ENCODE results near the gene NAGK. TPM values are rescaled to one million over a fixed set of nuclear protein-coding genes. Genes with fewer than 3 reads are reported as not detected.

The NAGK gene
- total and polyA plus RNA-seq, 2 donors (not counting 3 experiments of a cell fraction or from before 2014, with no cell fraction given): 130 to 184 TPM

DNA sequence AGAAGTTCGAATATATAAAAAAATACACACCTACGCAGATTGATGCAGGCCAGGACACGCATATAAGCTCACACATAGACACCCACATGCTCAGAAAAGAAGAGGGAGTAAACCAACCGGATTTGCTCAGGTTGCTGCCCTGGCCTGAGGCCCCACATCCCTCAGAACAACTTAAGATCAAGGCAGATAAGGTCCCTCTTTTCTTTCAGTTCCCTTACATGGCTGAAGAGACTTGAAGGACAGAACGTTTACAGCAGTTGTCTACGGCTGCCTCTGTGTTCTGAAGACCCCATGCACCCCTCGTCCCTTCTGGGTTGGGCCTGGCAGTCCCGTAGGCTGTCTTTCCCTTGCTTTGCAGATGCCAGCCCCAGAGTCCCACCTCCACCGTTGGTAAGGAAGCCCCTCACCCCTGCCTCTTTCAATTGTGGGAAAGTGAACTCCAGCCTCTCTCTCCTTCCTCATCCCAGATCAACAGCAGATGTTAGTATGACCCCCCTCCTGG, 4.3 kb upstream of the NAGK start:
- dilution Hi-C loops (cut with MboI; ENCODE audit: extremely low pct_ligation_motif_present, low sequenced_read_pairs): no loop called here
- CTCF ChIA-PET: no interaction called here

DNA sequence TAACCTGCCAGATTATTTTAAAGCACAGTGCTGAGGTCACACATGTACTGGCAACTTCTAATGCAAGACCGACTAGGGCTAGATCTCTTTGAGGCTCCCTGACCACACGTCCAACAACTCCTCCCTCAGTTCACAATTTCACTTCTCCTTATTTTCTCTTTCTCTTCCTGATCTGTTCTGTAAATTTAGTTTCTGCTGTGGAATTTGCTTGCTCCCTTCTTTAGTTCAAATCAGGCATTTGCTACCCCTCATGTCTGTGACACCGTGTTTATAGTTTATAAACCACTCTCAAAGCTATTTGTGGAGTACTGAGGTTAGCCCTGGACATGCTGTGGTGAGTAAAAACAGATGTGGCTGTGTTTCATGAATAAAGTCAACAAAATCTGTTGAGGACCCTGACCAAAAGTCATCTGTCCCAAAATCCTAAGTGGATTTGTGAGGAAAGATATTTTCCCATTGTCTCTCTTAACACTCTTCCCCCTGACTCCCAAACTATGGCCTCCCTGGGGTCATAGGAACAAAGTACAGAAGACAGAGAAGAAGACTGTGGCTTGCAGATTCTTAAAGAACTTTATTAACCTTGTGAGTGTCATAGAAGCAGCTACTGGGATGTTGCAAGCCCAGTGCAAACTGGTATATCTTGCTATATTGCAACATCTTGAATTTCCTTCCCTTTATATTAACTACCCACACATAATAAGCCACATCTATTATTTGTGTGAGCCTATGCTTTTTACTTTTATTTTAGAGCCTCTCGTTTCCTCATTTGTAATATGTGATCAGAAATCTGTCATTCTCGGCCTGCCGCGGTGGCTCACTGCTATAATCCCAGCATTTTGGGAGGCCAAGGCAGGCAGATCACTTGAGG, 3.5 kb upstream of the NAGK start:
- Histone ChIP-seq H3K4me3 (replicated peaks in 1 of 3; ENCODE audit: insufficient read depth in 1 of 3, low read depth in 1 of 3, low read length in 3 of 3) (no peak overlapping the region), H3K27me3 (ENCODE audit: control insufficient read depth in 2 of 2, insufficient read depth in 2 of 2, low read length in 2 of 2) (peaks cover 11 to 19% of the 10 kb centered on the region in 2 experiments), H3K9ac (replicated peaks; ENCODE audit: extremely low read depth, insufficient read depth, low read length) (no peak overlapping the region), H3K4me2 (ENCODE audit: insufficient read depth, low read length) (no peak overlapping the region), H3K4me1 (ENCODE audit: control insufficient read depth, extremely low read depth, insufficient read depth, low read length) (peaks cover 14% of the 10 kb centered on the region), H3K27ac (ENCODE audit: insufficient read depth, low read depth, low read length) (no peak overlapping the region), H4K20me1 (replicated peaks; ENCODE audit: control insufficient read depth, extremely low read depth, insufficient read depth, low read length) (no peaks in the 10 kb centered on the region), H3K36me3 (ENCODE audit: control insufficient read depth in 2 of 2, extremely low read depth in 1 of 2, insufficient read depth in 2 of 2, low read length in 2 of 2) (no peaks in the 10 kb centered on the region), H2AFZ (ENCODE audit: low read depth, low read length) (no peak overlapping the region), H3K9me1 (replicated peaks; ENCODE audit: control insufficient read depth, extremely low read depth, insufficient read depth, low read length) (no peaks in the 10 kb centered on the region), H3K79me2 (ENCODE audit: control insufficient read depth, insufficient read depth, low read length) (peaks cover 12% of the 10 kb centered on the region), H3K9me3 (replicated peaks; ENCODE audit: control insufficient read depth, insufficient read depth, low read length) (no peaks in the 10 kb centered on the region)
- FAIRE-seq (no peak), DNase-seq (ENCODE audit: low read depth, low spot score) (no peak)
- POLR2A ChIA-PET: no interaction called here
- BruUV-seq (replicated peaks): no TSS peak
- intact Hi-C loops (cut with micrococcal nuclease): loop anchor here (5.0 kb wide), 2 partner anchors 162 to 808 kb away; partner anchors contain the start of genes PAIP2B and PCYOX1
- TF ChIP-seq GATA2 (IDR thresholded peaks at IDR 0.05; ENCODE audit: insufficient read depth, insufficient read length, low read depth, low read length) (no peak), JUN (IDR thresholded peaks at IDR 0.05; ENCODE audit: borderline replicate concordance, insufficient read depth, insufficient read length, low read depth) (no peak), EZH2 (IDR thresholded peaks at IDR 0.05; ENCODE audit: borderline replicate concordance, low read depth, low read length, severe bottlenecking) (no peak), MYC (IDR thresholded peaks at IDR 0.05; ENCODE audit: low read depth, low read length) (no peak), POLR2AphosphoS5 (IDR thresholded peaks at IDR 0.05; ENCODE audit: insufficient read depth, low read depth, low read length) (no peak), POLR2A (IDR thresholded peaks at IDR 0.05; ENCODE audit: low read depth, low read length) (no peak), FOS (IDR thresholded peaks at IDR 0.05; ENCODE audit: borderline replicate concordance, insufficient read depth, low read length) (no peak), CTCF (IDR thresholded peaks at IDR 0.05; ENCODE audit: extremely low read depth in 1 of 2, insufficient read depth in 1 of 2, low read depth in 1 of 2, low read length in 2 of 2) (no peak)
- TF ChIP-seq, protein P1, sequence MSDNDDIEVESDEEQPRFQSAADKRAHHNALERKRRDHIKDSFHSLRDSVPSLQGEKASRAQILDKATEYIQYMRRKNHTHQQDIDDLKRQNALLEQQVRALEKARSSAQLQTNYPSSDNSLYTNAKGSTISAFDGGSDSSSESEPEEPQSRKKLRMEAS (IDR thresholded peaks at IDR 0.05; ENCODE audit: insufficient read depth, insufficient read length): no peak
- dilution Hi-C loops (cut with MboI; ENCODE audit: extremely low pct_ligation_motif_present, low sequenced_read_pairs): no loop called here
- CTCF ChIA-PET: no interaction called here

More for the DNA sequence above, 4.3 kb upstream of the NAGK start:
- no peak overlapping the region for H2AFZ ChIP-seq (ENCODE audit: low read depth, low read length)
- H3K4me1 ChIP-seq (ENCODE audit: control insufficient read depth, extremely low read depth, insufficient read depth, low read length): peaks cover 6% of the 10 kb centered on the region
- H3K27ac ChIP-seq (ENCODE audit: insufficient read depth, low read depth, low read length): no peak overlapping the region
- intact Hi-C loops (cut with micrococcal nuclease): no loop called here
- no TSS peak for BruUV-seq (replicated peaks)
- no peak overlapping the region for H3K9ac ChIP-seq (replicated peaks; ENCODE audit: extremely low read depth, insufficient read depth, low read length)
- POLR2A ChIA-PET: no interaction called here
- no peak overlapping the region for H3K4me2 ChIP-seq (ENCODE audit: insufficient read depth, low read length)
- no peaks in the 10 kb centered on the region for H3K36me3 ChIP-seq (ENCODE audit: control insufficient read depth in 2 of 2, extremely low read depth in 1 of 2, insufficient read depth in 2 of 2, low read length in 2 of 2)
- H3K79me2 ChIP-seq (ENCODE audit: control insufficient read depth, insufficient read depth, low read length): peaks cover 5% of the 10 kb centered on the region
- peaks cover 11 to 19% of the 10 kb centered on the region in 2 experiments for H3K27me3 ChIP-seq (ENCODE audit: control insufficient read depth in 2 of 2, insufficient read depth in 2 of 2, low read length in 2 of 2)
- H3K9me3 ChIP-seq (replicated peaks; ENCODE audit: control insufficient read depth, insufficient read depth, low read length): no peaks in the 10 kb centered on the region
- no peak overlapping the region for H3K4me3 ChIP-seq (replicated peaks in 1 of 3; ENCODE audit: insufficient read depth in 1 of 3, low read depth in 1 of 3, low read length in 3 of 3)
- TF ChIP-seq POLR2A (IDR thresholded peaks at IDR 0.05; ENCODE audit: low read depth, low read length) (no peak), MYC (IDR thresholded peaks at IDR 0.05; ENCODE audit: low read depth, low read length) (no peak), FOS (IDR thresholded peaks at IDR 0.05; ENCODE audit: borderline replicate concordance, insufficient read depth, low read length) (no peak)
- TF ChIP-seq, protein P1 (IDR thresholded peaks at IDR 0.05; ENCODE audit: insufficient read depth, insufficient read length): no peak
- DNase-seq (ENCODE audit: low read depth, low spot score) (no peak), FAIRE-seq (no peak)
- H3K9me1 ChIP-seq (replicated peaks; ENCODE audit: control insufficient read depth, extremely low read depth, insufficient read depth, low read length): no peaks in the 10 kb centered on the region
- no peaks in the 10 kb centered on the region for H4K20me1 ChIP-seq (replicated peaks; ENCODE audit: control insufficient read depth, extremely low read depth, insufficient read depth, low read length)
